ENCODE results near the gene CDIP1. TPM values are rescaled to one million over a fixed set of nuclear protein-coding genes. Genes with fewer than 3 reads are reported as not detected.

Gene CDIP1
- total RNA-seq, 4 donors from 2014 or later, result 16.2 to 40.2 (median 24.0) TPM

DNA sequence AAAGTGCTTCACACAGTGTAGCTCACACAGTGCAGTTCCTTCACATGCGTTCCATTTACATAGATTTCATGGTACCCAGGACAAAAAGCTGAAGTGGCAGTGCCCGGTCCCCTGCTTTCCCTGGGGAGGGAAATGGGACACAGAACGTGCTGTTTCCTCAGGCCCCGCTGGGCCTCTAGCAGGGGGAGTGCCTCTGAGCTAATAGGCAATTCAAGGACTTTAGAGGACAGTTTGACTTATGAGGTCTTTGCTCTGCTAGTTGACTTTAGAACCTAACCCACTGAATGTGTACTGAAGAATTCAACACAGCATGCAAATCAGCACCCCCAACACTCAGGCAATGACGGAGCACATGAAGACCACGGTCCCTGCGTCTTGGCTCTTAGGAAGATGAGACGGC is 6.8 kb downstream of the CDIP1 start:
- WGBS, 2 donors, result 87 to 90% methylated on average over 8 of the region's 8 CpGs
- Histone ChIP-seq H3K4me1 (peaks cover 0 to 28% (median 1%) of the 10 kb centered on the region in 4 donors), H3K9me3 (no peaks in the 10 kb centered on the region), H3K4me3 (no peak overlapping the region), H3K27me3 (no peaks in the 10 kb centered on the region), H3K36me3 (peaks cover 0 to 32% (median 0%) of the 10 kb centered on the region in 3 donors), H3K27ac (no peak overlapping the region)
- TF ChIP-seq POLR2A (IDR thresholded peaks at IDR 0.05) (no peak), EP300 (IDR thresholded peaks at IDR 0.05) (no peak)
- TF ChIP-seq, protein P1, sequence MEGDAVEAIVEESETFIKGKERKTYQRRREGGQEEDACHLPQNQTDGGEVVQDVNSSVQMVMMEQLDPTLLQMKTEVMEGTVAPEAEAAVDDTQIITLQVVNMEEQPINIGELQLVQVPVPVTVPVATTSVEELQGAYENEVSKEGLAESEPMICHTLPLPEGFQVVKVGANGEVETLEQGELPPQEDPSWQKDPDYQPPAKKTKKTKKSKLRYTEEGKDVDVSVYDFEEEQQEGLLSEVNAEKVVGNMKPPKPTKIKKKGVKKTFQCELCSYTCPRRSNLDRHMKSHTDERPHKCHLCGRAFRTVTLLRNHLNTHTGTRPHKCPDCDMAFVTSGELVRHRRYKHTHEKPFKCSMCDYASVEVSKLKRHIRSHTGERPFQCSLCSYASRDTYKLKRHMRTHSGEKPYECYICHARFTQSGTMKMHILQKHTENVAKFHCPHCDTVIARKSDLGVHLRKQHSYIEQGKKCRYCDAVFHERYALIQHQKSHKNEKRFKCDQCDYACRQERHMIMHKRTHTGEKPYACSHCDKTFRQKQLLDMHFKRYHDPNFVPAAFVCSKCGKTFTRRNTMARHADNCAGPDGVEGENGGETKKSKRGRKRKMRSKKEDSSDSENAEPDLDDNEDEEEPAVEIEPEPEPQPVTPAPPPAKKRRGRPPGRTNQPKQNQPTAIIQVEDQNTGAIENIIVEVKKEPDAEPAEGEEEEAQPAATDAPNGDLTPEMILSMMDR (IDR thresholded peaks at IDR 0.05), result no peak
- DNase-seq (ENCODE audit: low spot score in 2 of 2), result no peak

DNA sequence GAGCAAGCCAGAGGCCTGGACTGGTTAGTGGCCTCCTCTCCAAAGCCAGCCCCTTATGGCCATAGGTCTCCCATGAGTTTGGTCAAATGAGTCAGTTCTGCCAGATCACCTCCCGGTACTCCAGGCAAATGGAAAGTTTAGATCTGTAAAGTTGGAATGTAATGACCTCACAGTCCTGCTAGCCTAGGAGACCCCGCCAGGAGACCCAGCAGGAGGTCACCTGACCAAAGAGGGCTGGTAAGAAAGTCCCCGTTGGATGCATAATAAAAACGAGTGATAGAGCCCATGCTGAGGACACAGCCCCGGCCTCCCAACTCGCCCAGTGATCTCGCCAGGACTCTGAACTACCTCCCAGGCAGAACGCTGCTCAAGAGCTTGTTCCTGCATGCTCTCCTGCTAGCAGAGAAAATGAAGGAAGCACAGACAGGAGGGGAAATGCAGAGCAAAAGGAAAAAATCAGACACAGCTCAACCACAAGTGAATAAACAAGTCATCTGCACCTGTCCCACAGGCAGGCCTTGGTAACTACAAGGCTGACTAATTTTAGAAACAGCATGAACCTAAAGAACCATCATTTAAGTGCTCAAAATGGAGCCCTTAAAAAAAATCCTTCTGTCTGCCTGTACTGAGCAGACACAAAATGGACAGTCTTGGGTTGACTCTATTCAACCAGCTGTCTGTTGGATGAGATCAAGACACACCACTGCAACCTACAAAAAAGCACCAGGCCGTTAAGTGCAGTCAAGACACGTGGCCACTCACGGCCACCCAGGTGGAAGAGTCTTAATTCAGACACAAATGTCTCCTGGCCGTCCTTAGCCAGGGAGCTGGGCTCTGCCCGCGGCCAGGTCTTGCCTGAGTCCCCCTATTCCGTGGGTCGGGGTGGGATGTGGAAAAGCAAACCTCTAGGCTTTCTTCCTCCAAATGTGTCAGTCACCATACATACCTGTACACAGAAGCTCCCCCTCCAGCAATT is 9.2 kb downstream of the CDIP1 start:
- TF ChIP-seq EP300 (IDR thresholded peaks at IDR 0.05) (no peak), POLR2A (IDR thresholded peaks at IDR 0.05) (no peak)
- TF ChIP-seq, protein P1 (IDR thresholded peaks at IDR 0.05), result no peak
- H3K36me3 ChIP-seq, result peaks cover 0 to 26% (median 0%) of the 10 kb centered on the region in 3 donors
- WGBS, 2 donors, result 48 to 51% methylated on average over 16 of the region's 16 CpGs
- DNase-seq (ENCODE audit: low spot score in 2 of 2), result no peak
- no peaks in the 10 kb centered on the region for H3K27me3 ChIP-seq
- peak overlapping the region in 1 of 4 donors; percentile 22 for H3K27ac ChIP-seq
- no peaks in the 10 kb centered on the region for H3K9me3 ChIP-seq
- no peak overlapping the region for H3K4me3 ChIP-seq
- peaks cover 0 to 31% (median 0%) of the 10 kb centered on the region in 4 donors for H3K4me1 ChIP-seq

DNA sequence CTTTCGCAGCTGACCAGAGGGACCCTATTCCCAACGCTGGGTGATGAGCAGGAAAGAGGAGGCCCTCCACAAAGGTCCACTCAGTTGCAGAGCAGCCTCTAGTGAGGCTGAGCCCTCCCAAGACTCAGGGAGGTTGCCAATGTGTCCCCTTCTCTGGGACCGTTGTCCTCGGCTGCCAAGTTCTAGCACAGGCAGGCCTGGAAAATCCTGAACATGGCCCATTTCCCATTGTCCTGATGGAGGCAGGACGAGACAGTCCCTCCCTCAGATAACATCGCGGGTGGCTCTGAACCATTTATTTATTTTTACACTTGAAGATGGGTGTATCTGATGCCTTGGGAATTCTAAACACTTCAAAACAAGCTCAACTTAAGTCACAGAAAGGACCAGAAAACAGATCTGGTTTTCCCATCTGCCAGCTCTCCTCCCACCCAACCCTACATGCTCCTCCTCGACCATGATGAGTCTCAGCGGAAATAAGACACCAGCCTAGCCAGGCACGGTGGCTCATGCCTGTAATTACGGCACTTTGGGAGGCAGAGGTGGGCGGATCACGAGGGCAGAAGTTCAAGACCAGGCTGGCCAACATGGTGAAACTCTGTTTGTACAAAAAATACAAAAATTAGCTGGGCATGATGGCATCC is 12.8 kb downstream of the CDIP1 start:
- 69 to 70% methylated on average over 13 of the region's 13 CpGs for WGBS, 2 donors
- no peak overlapping the region for H3K4me3 ChIP-seq
- no peaks in the 10 kb centered on the region for H3K9me3 ChIP-seq
- no peaks in the 10 kb centered on the region for H3K27me3 ChIP-seq
- H3K27ac ChIP-seq, result peak overlapping the region in 1 of 4 donors; percentile 60
- H3K4me1 ChIP-seq, result peaks cover 0 to 41% (median 2%) of the 10 kb centered on the region in 4 donors
- TF ChIP-seq, protein P1 (IDR thresholded peaks at IDR 0.05), result no peak
- no peak for TF ChIP-seq POLR2A (IDR thresholded peaks at IDR 0.05)
- no peak for TF ChIP-seq EP300 (IDR thresholded peaks at IDR 0.05)
- DNase-seq (ENCODE audit: low spot score in 2 of 2), result peak in 1 of 2 donors; percentile 26
- peaks cover 0 to 23% (median 0%) of the 10 kb centered on the region in 3 donors for H3K36me3 ChIP-seq

DNA sequence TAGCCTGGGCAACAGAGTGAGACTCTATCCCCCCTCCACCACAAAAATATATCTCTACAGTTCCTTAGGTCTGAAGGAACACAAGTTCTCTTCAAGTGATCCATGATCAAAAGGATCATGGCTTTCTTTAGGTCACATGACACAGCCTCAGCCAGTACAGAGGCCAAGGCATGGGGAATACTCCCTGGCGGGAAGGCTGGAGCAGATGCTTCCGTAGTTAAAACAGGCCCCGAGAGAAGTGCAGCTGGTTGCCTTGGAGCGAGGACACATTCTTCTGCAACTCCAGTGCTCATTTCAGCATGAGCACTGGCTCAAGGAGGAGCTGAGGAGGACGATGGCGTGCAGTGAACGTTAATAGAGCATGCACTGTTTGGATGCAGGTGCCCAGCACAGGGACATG is 13.5 kb downstream of the CDIP1 start:
- Histone ChIP-seq H3K9me3 (no peaks in the 10 kb centered on the region), H3K4me3 (no peak overlapping the region), H3K4me1 (peaks cover 0 to 41% (median 2%) of the 10 kb centered on the region in 4 donors), H3K27ac (peak overlapping the region in 1 of 4 donors; percentile 60), H3K36me3 (peaks cover 0 to 23% (median 0%) of the 10 kb centered on the region in 3 donors), H3K27me3 (no peaks in the 10 kb centered on the region)
- DNase-seq (ENCODE audit: low spot score in 2 of 2), result no peak
- 66 to 70% methylated on average over 7 of the region's 7 CpGs for WGBS, 2 donors
- TF ChIP-seq, protein P1 (IDR thresholded peaks at IDR 0.05), result no peak
- TF ChIP-seq POLR2A (IDR thresholded peaks at IDR 0.05), result no peak
- no peak for TF ChIP-seq EP300 (IDR thresholded peaks at IDR 0.05)
